GM12878 (cell line): ENCODE measurements around the gene SDK2. TPM values are rescaled to one million over a fixed set of nuclear protein-coding genes. Genes with fewer than 3 reads are reported as not detected.

ENCODE experiments used
- ATAC-seq: fragments of 200-7000 bp; cut with Tn5 transposase; 3 replicates; pipeline ENCODE4 v1.9.1; 2020; ENCODE audit warnings: mild to moderate bottlenecking, moderate library complexity
- BruUV-seq: library from RNA; stranded (reverse); fragments of 400-500 nt; replicated peaks from 2 replicates; lab custom pipeline; 2021; lab: Mats Ljungman, UMichigan
- CTCF ChIA-PET: fragments of 300-600 bp; sonication (Branson Sonifier 250); formaldehyde crosslinking; extraction: SDS; loops from one replicate; lab custom pipeline; 2021; ENCODE audit warnings: inconsistent platforms; lab: Yijun Ruan, JAX
- POLR2A ChIA-PET: fragments of 350-600 bp; formaldehyde crosslinking; extraction: SDS; loops from one replicate; lab custom pipeline; 2021; ENCODE audit warnings: inconsistent platforms; lab: Charles Lee
- RAD21 ChIA-PET: fragments of 300-600 bp; sonication (Branson Sonifier 250); formaldehyde crosslinking; loops from one replicate; lab custom pipeline; 2023; ENCODE audit warnings: antibody characterized with exemption; ENCODE audit not compliant: unreplicated experiment; lab: Charles Lee
- SMC1A ChIA-PET: fragments of 300-600 bp; sonication (Branson Sonifier 250); formaldehyde crosslinking; loops from one replicate; lab custom pipeline; 2023; ENCODE audit not compliant: unreplicated experiment, uncharacterized antibody; lab: Charles Lee
- DNase-seq: peaks from one replicate; pipeline ENCODE4 v3.0.0-alpha.2; 2011; ENCODE audit warnings: low read depth, low spot score
- FAIRE-seq: peaks from 3 replicates; lab custom pipeline; 2011; peaks lifted over from hg19 to GRCh38; lab: Jason Lieb, UNC
- H2AFZ ChIP-seq: 2 replicates; pipeline ENCODE4 v1.6.0; 2011; ENCODE audit warnings: low read depth, low read length, control low read depth; ENCODE audit not compliant: control insufficient read depth
- H3K27ac ChIP-seq: 2 replicates; pipeline ENCODE4 v1.5.1; 2011; ENCODE audit warnings: control low read depth; ENCODE audit not compliant: control insufficient read depth, insufficient read depth
- H3K27me3 ChIP-seq, 2 experiments: replicated peaks in 1 of 2; 2 replicates each; pipeline versions ENCODE4 v1.6.0 to v1.6.1; 2011; ENCODE audit warnings: low read length in 1 of 2; ENCODE audit not compliant: control insufficient read depth in 2 of 2, insufficient read depth in 2 of 2
- H3K36me3 ChIP-seq, 2 experiments: 2 replicates each; pipeline ENCODE4 v1.5.1; 2011; ENCODE audit warnings: low read length in 1 of 2; ENCODE audit not compliant: control insufficient read depth in 2 of 2, insufficient read depth in 2 of 2
- H3K4me1 ChIP-seq: 2 replicates; pipeline ENCODE4 v1.6.1; 2011; ENCODE audit warnings: mild to moderate bottlenecking, low read length, moderate library complexity, mixed read lengths; ENCODE audit not compliant: control insufficient read depth, insufficient read depth
- H3K4me2 ChIP-seq: 2 replicates; pipeline ENCODE4 v1.6.0; 2011; ENCODE audit warnings: control low read depth; ENCODE audit not compliant: control insufficient read depth, insufficient read depth
- H3K4me3 ChIP-seq: fragments of 200-600 bp; sonication (generic); 2 replicates; pipeline ENCODE4 v1.5.1; 2016
- H3K79me2 ChIP-seq: 2 replicates; pipeline ENCODE4 v1.6.0; 2011; ENCODE audit warnings: low read length; ENCODE audit not compliant: control insufficient read depth, insufficient read depth
- H3K9ac ChIP-seq: 2 replicates; pipeline ENCODE4 v1.8.0; 2011; ENCODE audit warnings: low read length, control low read depth, mixed read lengths; ENCODE audit not compliant: control insufficient read depth, insufficient read depth
- H3K9me3 ChIP-seq: replicated peaks from 3 replicates; pipeline ENCODE4 v1.5.1; 2011; ENCODE audit warnings: mild to moderate bottlenecking, low read length; ENCODE audit not compliant: control insufficient read depth, insufficient read depth
- H4K20me1 ChIP-seq: 2 replicates; pipeline ENCODE4 v1.6.0; 2011; ENCODE audit not compliant: control insufficient read depth, insufficient read depth
- EP300 ChIP-seq, 2 experiments: fragments of 150-350 bp in 1 of 2; IDR thresholded peaks; 2 replicates each; pipeline ENCODE4 v1.6.1; 2011 to 2012; ENCODE audit warnings: low read depth in 2 of 2, low read length in 2 of 2, borderline replicate concordance in 1 of 2, improper control_type of control experiment in 1 of 2, inconsistent platforms in 1 of 2; ENCODE audit not compliant: control insufficient read depth in 1 of 2
- GABPA ChIP-seq: IDR thresholded peaks from 2 replicates; pipeline ENCODE4 v1.6.1; 2014; ENCODE audit warnings: antibody characterized with exemption, low read depth, mild to moderate bottlenecking, inconsistent platforms
- MAX ChIP-seq: IDR thresholded peaks from 2 replicates; pipeline ENCODE4 v1.6.1; 2012; ENCODE audit warnings: low read depth, low read length, improper control_type of control experiment
- RUNX3 ChIP-seq: IDR thresholded peaks from 2 replicates; pipeline ENCODE4 v1.6.1; 2012; ENCODE audit warnings: low read length, inconsistent platforms
- STAT1 ChIP-seq: fragments of 450-650 bp; conservative IDR thresholded peaks from 2 replicates; pipeline ENCODE4 v1.6.1; 2014; ENCODE audit warnings: antibody characterized with exemption, mild to moderate bottlenecking
- ZNF207 ChIP-seq: fragments of 450-650 bp; IDR thresholded peaks from 2 replicates; pipeline ENCODE4 v1.6.1; 2014; ENCODE audit warnings: antibody characterized with exemption, mild to moderate bottlenecking, borderline replicate concordance
- WGBS: methylation state at CpG from one replicate; pipeline ENCODE4 v1.1.6; 2016; ENCODE audit warnings: low lambda C conversion rate; ENCODE audit not compliant: insufficient replicate concordance, insufficient coverage; ENCODE audit errors: missing lambda C conversion rate; 5-methylcytosine and 5-hydroxymethylcytosine counted together
- in situ Hi-C: fragments of 300-500 bp; cut with MboI; formaldehyde crosslinking; loops from 9 replicates; pipeline ENCODE4 v1.14.3; 2018; ENCODE audit warnings: mixed read lengths
- intact Hi-C: fragments of 100-400 bp; cut with micrococcal nuclease; formaldehyde crosslinking; loops from one replicate; pipeline ENCODE4 v1.14.2; 2022; ENCODE audit not compliant: unreplicated experiment
- polyA plus RNA-seq, 11 experiments: library from polyadenylated mRNA; depleted of rRNA in 4 of 11; unstranded in 6 of 11; stranded (reverse) in 5 of 11; fragments of >200 nt; fragmentation: Nextera tagmentation in 4 of 11; fragmentation: Illumina TruSeq in 1 of 11; extraction: Ambion mirVana in 4 of 11; extraction: Trizol in 1 of 11; gene quantifications; 1 replicate in 1 of 11; 2 replicates in 10 of 11; pipeline versions ENCODE4 v1.2.1 to v1.2.3, GENCODE V29; 2011 to 2016; ENCODE audit warnings: inconsistent platforms in 2 of 11, missing spikeins in 2 of 11, low read depth in 1 of 11
- total RNA-seq, 4 experiments: library from RNA; depleted of rRNA in 3 of 4; stranded (reverse); fragments of >200 nt in 3 of 4; fragmentation: Illumina TruSeq in 1 of 4; extraction: Trizol in 1 of 4; gene quantifications; 2 replicates each; pipeline versions ENCODE4 v1.2.1 to v1.2.3, GENCODE V29; 2013 to 2021

The SDK2 gene
- total and polyA plus RNA-seq, 10 of the 15 experiments (the other 5 are each of a cell fraction or from before 2014, with no cell fraction given) = 0.03 to 0.08 (median 0.03) TPM; not detected in 7

GRCh38 chr17:73508057-73508930 lies 136.0 kb downstream of the SDK2 start:
- CTCF ChIA-PET = no interaction called here

More at GRCh38 chr17:73508057-73508930, 136.0 kb downstream of the SDK2 start:
- BruUV-seq = no TSS peak
- no peak for ATAC-seq
- TF ChIP-seq GABPA (no peak), STAT1 (no peak), EP300 (IDR thresholded peaks at IDR 0.05; ENCODE audit: borderline replicate concordance in 1 of 2, control insufficient read depth in 1 of 2, low read depth in 2 of 2, low read length in 2 of 2) (no peak), MAX (no peak), ZNF207 (no peak), RUNX3 (no peak)
- Histone ChIP-seq H3K79me2 (no peaks in the 10 kb centered on the region), H4K20me1 (no peaks in the 10 kb centered on the region), H3K27me3 (no peaks in the 10 kb centered on the region; a peak in 1 of 4 replicates), H3K9ac (no peak overlapping the region), H3K4me1 (no peaks in the 10 kb centered on the region), H2AFZ (no peak overlapping the region), H3K36me3 (no peaks in the 10 kb centered on the region), H3K27ac (no peak overlapping the region), H3K4me2 (no peak overlapping the region), H3K4me3 (no peak overlapping the region), H3K9me3 (no peaks in the 10 kb centered on the region)
- no peak for FAIRE-seq
- ChIA-PET RAD21 (no interaction called here), SMC1A (no interaction called here), POLR2A (interaction anchor here (0.5 kb wide), 1 partner anchor 288 kb away, joined by 3 read pairs; no protein-coding TSS in a partner anchor)
- no peak for DNase-seq
- WGBS = 23% methylated on average over 19 of the region's 19 CpGs
- intact Hi-C loops (no loop called here), in situ Hi-C loops (no loop called here)
